Endothelial cell of umbilical vein (primary cell): ENCODE data around the gene PCSK9. TPM values are rescaled to one million over a fixed set of nuclear protein-coding genes. Genes with fewer than 3 reads are reported as not detected.

Experiments used
- BruUV-seq: library from RNA; stranded (reverse); fragments of 400-500 nt; replicated peaks from 2 replicates; lab custom pipeline; 2021; lab: Mats Ljungman, UMichigan
- CTCF ChIA-PET: fragments of 300-600, 350-600 bp; sonication (Branson Sonifier 250); formaldehyde crosslinking; loops from one replicate; lab custom pipeline; 2021; ENCODE audit warnings: antibody characterized with exemption, inconsistent platforms; lab: Charles Lee
- POLR2A ChIA-PET: fragments of 300-600, 350-600 bp; sonication (Branson Sonifier 250); formaldehyde crosslinking; loops from one replicate; lab custom pipeline; 2021; ENCODE audit warnings: antibody characterized with exemption, inconsistent platforms; lab: Charles Lee
- DNase-seq: peaks from one replicate; pipeline ENCODE4 v3.0.0-alpha.2; 2011; ENCODE audit warnings: low read depth, low spot score
- FAIRE-seq: peaks from 2 replicates; lab custom pipeline; 2011; peaks lifted over from hg19 to GRCh38; lab: Jason Lieb, UNC
- H2AFZ ChIP-seq: 2 replicates; pipeline ENCODE4 v1.6.0; 2012; ENCODE audit warnings: low read depth, low read length, control low read depth, inconsistent platforms
- H3K27ac ChIP-seq: 2 replicates; pipeline ENCODE4 v1.5.1; 2011; ENCODE audit warnings: low read depth, mild to moderate bottlenecking, control low read depth, low read length, moderate library complexity; ENCODE audit not compliant: insufficient read depth
- H3K27me3 ChIP-seq, 2 experiments: 2 replicates each; pipeline versions ENCODE4 v1.6.0 to v1.6.1; 2011; ENCODE audit warnings: low read length in 2 of 2, mixed read lengths in 1 of 2; ENCODE audit not compliant: control insufficient read depth in 2 of 2, insufficient read depth in 2 of 2
- H3K36me3 ChIP-seq, 2 experiments: 2 replicates in 1 of 2; 3 replicates in 1 of 2; pipeline ENCODE4 v1.5.1; 2011; ENCODE audit warnings: low read length in 2 of 2, mild to moderate bottlenecking in 1 of 2, moderate library complexity in 1 of 2; ENCODE audit not compliant: control insufficient read depth in 2 of 2, insufficient read depth in 2 of 2; ENCODE audit errors: extremely low read depth in 1 of 2
- H3K4me1 ChIP-seq: 3 replicates; pipeline ENCODE4 v1.5.1; 2011; ENCODE audit warnings: mild to moderate bottlenecking, low read length; ENCODE audit not compliant: control insufficient read depth, insufficient read depth; ENCODE audit errors: extremely low read depth
- H3K4me2 ChIP-seq: 2 replicates; pipeline ENCODE4 v1.6.1; 2011; ENCODE audit warnings: low read length, control low read depth, mixed read lengths; ENCODE audit not compliant: insufficient read depth
- H3K4me3 ChIP-seq, 3 experiments: fragments of 200-600 bp in 1 of 3; sonication (generic), shearing (Covaris generic) in 1 of 3; replicated peaks in 1 of 3; 2 replicates each; pipeline ENCODE4 v1.5.1; 2011 to 2016; ENCODE audit warnings: control low read depth in 3 of 3, low read length in 3 of 3, mild to moderate bottlenecking in 2 of 3, inconsistent platforms in 1 of 3, low read depth in 1 of 3, moderate library complexity in 1 of 3; ENCODE audit not compliant: insufficient read depth in 1 of 3
- H3K79me2 ChIP-seq: 2 replicates; pipeline ENCODE4 v1.6.0; 2012; ENCODE audit warnings: low read length, inconsistent platforms; ENCODE audit not compliant: control insufficient read depth, insufficient read depth
- H3K9ac ChIP-seq: replicated peaks from 2 replicates; pipeline ENCODE3; 2011; ENCODE audit warnings: low read length, control low read depth; ENCODE audit not compliant: insufficient read depth; ENCODE audit errors: extremely low read depth
- H3K9me1 ChIP-seq: replicated peaks from 3 replicates; pipeline ENCODE4 v1.6.0; 2011; ENCODE audit warnings: mild to moderate bottlenecking, low read length; ENCODE audit not compliant: control insufficient read depth, insufficient read depth; ENCODE audit errors: extremely low read depth
- H3K9me3 ChIP-seq: replicated peaks from 2 replicates; pipeline ENCODE4 v1.5.1; 2012; ENCODE audit warnings: low read length, inconsistent platforms; ENCODE audit not compliant: control insufficient read depth, insufficient read depth
- H4K20me1 ChIP-seq: replicated peaks from 2 replicates; pipeline ENCODE3; 2011; ENCODE audit warnings: mild to moderate bottlenecking, low read length; ENCODE audit not compliant: control insufficient read depth, insufficient read depth; ENCODE audit errors: extremely low read depth
- EZH2 ChIP-seq: IDR thresholded peaks from 2 replicates; pipeline ENCODE4 v1.6.1; 2012; ENCODE audit warnings: borderline replicate concordance, low read depth, mild to moderate bottlenecking, moderate library complexity, low read length, inconsistent platforms; ENCODE audit not compliant: severe bottlenecking
- GATA2 ChIP-seq: IDR thresholded peaks from 2 replicates; pipeline ENCODE4 v1.7.0; 2011; ENCODE audit warnings: low read depth, mild to moderate bottlenecking, moderate library complexity, mixed read lengths, low read length; ENCODE audit not compliant: insufficient read length, insufficient read depth
- MYC ChIP-seq: IDR thresholded peaks from one replicate; pipeline ENCODE4 v1.6.1; 2011; ENCODE audit warnings: mild to moderate bottlenecking, low read depth, low read length
- dilution Hi-C: fragments of 300-500 bp; cut with MboI; formaldehyde crosslinking; loops from one replicate; pipeline ENCODE4 v1.15.0; 2019; ENCODE audit warnings: low sequenced_read_pairs; ENCODE audit not compliant: extremely low pct_ligation_motif_present
- intact Hi-C: fragments of 100-400 bp; cut with micrococcal nuclease; formaldehyde crosslinking; loops from one replicate; pipeline ENCODE4 v1.10.0; 2022
- polyA plus RNA-seq, 4 experiments: library from polyadenylated mRNA; depleted of rRNA in 3 of 4; stranded (reverse) in 3 of 4; unstranded in 1 of 4; fragments of >200 nt; gene quantifications; 2 replicates each; pipeline versions ENCODE4 v1.2.1 to v1.2.3, GENCODE V29; 2011 to 2012; ENCODE audit warnings: missing spikeins in 1 of 4
- total RNA-seq: library from RNA; stranded (reverse); gene quantifications from 2 replicates; pipeline ENCODE4 v1.2.3, GENCODE V29; 2021
- TF ChIP-seq, protein P1 (sequence below): IDR thresholded peaks from 2 replicates; pipeline ENCODE4 v1.6.1; 2011; ENCODE audit not compliant: insufficient read depth, insufficient read length

PCSK9 gene
- total and polyA plus RNA-seq, 2 donors (not counting 3 experiments of a cell fraction or from before 2014, with no cell fraction given) = 0.17 to 0.35 TPM

DNA sequence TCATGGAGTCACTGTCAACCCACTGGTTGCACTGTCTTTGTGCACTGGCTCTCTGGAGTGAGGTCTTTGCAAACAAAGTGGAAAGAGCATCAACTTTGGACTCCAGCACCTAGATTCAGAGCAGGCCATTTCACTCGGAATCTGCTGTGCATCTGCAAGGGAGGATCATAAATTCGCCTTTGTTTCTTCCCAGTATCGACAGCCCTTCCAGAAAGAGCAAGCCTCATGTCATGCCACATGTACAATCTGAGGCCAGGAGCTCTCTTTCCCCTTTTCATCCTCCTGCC, 853 bp upstream of the PCSK9 start:
- TF ChIP-seq, protein P1, sequence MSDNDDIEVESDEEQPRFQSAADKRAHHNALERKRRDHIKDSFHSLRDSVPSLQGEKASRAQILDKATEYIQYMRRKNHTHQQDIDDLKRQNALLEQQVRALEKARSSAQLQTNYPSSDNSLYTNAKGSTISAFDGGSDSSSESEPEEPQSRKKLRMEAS = no peak
- TF ChIP-seq EZH2 = no peak
- no peak for TF ChIP-seq GATA2
- TF ChIP-seq MYC = no peak
- H3K36me3 ChIP-seq = no peaks in the 10 kb centered on the region
- FAIRE-seq = no peak
- no TSS peak for BruUV-seq
- no peaks in the 10 kb centered on the region for H3K9me1 ChIP-seq
- POLR2A ChIA-PET = no interaction called here
- H2AFZ ChIP-seq = no peak overlapping the region
- no peak overlapping the region for H3K27ac ChIP-seq
- H4K20me1 ChIP-seq = no peaks in the 10 kb centered on the region
- H3K4me2 ChIP-seq = no peak overlapping the region
- no peak for DNase-seq
- H3K79me2 ChIP-seq = no peaks in the 10 kb centered on the region
- peaks cover 4% of the 10 kb centered on the region for H3K4me1 ChIP-seq
- peaks cover 61 to 75% of the 10 kb centered on the region in 2 experiments for H3K27me3 ChIP-seq
- no peaks in the 10 kb centered on the region for H3K9me3 ChIP-seq
- intact Hi-C loops (no loop called here), dilution Hi-C loops (no loop called here)
- no peak overlapping the region for H3K9ac ChIP-seq
- no peak overlapping the region for H3K4me3 ChIP-seq
- CTCF ChIA-PET = interaction anchor here (0.8 to 2.0 kb wide), 2 partner anchors 16 to 93 kb away, joined by 3 to 6 read pairs; no protein-coding TSS in a partner anchor

DNA sequence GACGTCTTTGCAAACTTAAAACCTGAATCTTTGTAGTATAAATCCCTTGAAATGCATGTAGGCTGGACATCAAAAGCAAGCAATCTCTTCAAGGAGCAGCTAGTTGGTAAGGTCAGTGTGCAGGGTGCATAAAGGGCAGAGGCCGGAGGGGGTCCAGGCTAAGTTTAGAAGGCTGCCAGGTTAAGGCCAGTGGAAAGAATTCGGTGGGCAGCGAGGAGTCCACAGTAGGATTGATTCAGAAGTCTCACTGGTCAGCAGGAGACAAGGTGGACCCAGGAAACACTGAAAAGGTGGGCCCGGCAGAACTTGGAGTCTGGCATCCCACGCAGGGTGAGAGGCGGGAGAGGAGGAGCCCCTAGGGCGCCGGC, 390 bp upstream of the PCSK9 start:
- BruUV-seq = no TSS peak
- no peaks in the 10 kb centered on the region for H3K36me3 ChIP-seq
- CTCF ChIA-PET = interaction anchor here (0.8 to 2.0 kb wide), 2 partner anchors 16 to 94 kb away, joined by 3 to 6 read pairs; no protein-coding TSS in a partner anchor
- POLR2A ChIA-PET = no interaction called here
- no peaks in the 10 kb centered on the region for H3K79me2 ChIP-seq
- dilution Hi-C loops = no loop called here
- no peak overlapping the region for H3K4me3 ChIP-seq
- TF ChIP-seq EZH2 (no peak), GATA2 (no peak)
- no peak for DNase-seq
- intact Hi-C loops = no loop called here
- H3K4me2 ChIP-seq = no peak overlapping the region
- no peak overlapping the region for H3K9ac ChIP-seq
- no peak for FAIRE-seq
- H3K9me3 ChIP-seq = no peaks in the 10 kb centered on the region
- no peaks in the 10 kb centered on the region for H4K20me1 ChIP-seq
- no peak overlapping the region for H2AFZ ChIP-seq
- H3K27me3 ChIP-seq = peaks cover 58 to 71% of the 10 kb centered on the region in 2 experiments
- peaks cover 4% of the 10 kb centered on the region for H3K4me1 ChIP-seq
- H3K9me1 ChIP-seq = no peaks in the 10 kb centered on the region
- H3K27ac ChIP-seq = no peak overlapping the region
